Neural cell (in vitro differentiated cells): Measurements from ENCODE around the gene SLC25A39.

ENCODE experiments used
- CTCF ChIP-seq: fragments of 450-650 bp; IDR thresholded peaks from 2 replicates; pipeline ENCODE4 v1.5.1; 2014; ENCODE audit warnings: antibody characterized with exemption, mild to moderate bottlenecking, moderate library complexity; ENCODE audit not compliant: poor library complexity, severe bottlenecking
- POLR2AphosphoS5 ChIP-seq: IDR thresholded peaks from 2 replicates; pipeline ENCODE4 v1.6.1; 2012
- RAD21 ChIP-seq: fragments of 450-650 bp; conservative IDR thresholded peaks from 2 replicates; pipeline ENCODE4 v1.6.1; 2014; ENCODE audit warnings: antibody characterized with exemption, mild to moderate bottlenecking, moderate library complexity

GRCh38 chr17:44311562-44312181, 13.0 kb downstream of the SLC25A39 start:
- TF ChIP-seq POLR2AphosphoS5, result no peak
- no peak for TF ChIP-seq CTCF
- TF ChIP-seq RAD21, result no peak
